Mammary microvascular endothelial cell (primary cell): ENCODE measurements around the gene CYCS. TPM values are rescaled to one million over a fixed set of nuclear protein-coding genes. Genes with fewer than 3 reads are reported as not detected.

Experiments used
- total RNA-seq: library from RNA; depleted of rRNA; stranded (reverse); fragments of >200 nt; gene quantifications from 2 replicates; pipeline ENCODE4 v1.2.3, GENCODE V29; 2015

CYCS gene
- 75.1 and 93.4 TPM in 2 replicates for total RNA-seq

DNA sequence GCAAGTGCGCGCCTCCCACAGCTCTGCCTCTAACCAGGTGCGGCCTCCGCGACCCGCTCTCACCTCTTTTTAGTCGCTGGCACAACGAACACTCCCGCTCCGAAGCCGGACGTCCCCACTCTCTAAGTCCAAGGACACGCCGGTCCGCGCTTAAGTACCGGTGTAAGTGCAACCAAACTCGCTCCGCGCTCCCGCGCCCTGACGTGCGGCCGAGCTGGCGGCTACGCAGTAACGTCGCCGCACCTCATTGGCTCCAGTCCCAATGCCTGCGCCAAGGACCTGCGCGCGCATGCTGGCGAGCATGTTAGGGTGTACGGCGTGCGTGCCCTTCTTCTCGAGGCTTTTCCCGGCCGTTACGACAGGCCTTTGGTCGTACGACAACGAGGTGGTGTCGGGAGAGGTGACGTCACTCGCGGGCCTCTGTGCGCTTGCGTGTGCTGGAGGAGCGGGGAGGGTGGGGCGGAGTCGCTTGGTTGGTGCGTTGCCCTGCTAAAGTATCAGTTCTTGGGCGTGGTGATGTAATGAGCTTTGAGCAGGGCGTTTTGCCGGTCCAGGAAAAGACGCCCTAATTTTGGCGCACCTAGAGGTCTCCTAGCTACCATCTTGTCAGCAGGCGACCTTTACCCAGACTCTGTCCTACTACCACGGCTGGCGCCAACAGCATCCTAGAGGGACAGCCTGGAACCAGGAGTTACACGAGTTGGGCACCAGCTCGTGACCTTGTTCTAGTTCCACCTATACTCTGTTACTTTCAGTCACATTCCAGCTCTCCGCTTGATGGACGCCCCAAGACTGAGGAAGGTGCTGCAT, at the start of gene CYCS:
Gene CYCS, minus strand, starts transcription at position 124 of the 810 bp plus-strand sequence. CDS start 1,141 bp downstream, outside the sequence.

Other genes with a start within 250 kb of the CYCS start
- gene OSBPL3, start 145.1 kb downstream of the CYCS start, total RNA-seq = 25.6 and 28.7 TPM in 2 replicates
- not detected in 2 replicates for gene NPVF, start 103.2 kb upstream of the CYCS start, total RNA-seq